ENCODE results near the gene CALML3. TPM values are rescaled to one million over a fixed set of nuclear protein-coding genes. Genes with fewer than 3 reads are reported as not detected.

Gene CALML3
- total RNA-seq, 2 experiments from 2014 or later = not detected

DNA sequence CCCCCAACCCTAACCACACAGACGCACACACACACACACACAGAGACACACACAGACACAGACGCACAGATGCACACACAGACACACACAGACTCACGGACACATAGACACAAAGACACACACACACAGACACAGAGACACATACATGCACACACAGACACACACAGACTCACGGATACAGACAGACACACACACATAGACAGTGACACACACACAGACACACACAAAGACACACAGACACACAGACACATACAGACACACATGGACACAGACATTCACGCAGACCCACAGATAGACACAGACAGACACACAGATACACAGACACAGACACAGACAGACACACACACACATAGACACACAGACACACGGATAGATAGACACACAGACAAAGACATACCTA lies 27.5 kb upstream of the CALML3 start:
- no peaks in the 10 kb centered on the region for H3K9me3 Mint-ChIP-seq (ENCODE audit: low read depth)
- ATAC-seq (no peak), DNase-seq (no peak)
- H3K4me3 Mint-ChIP-seq = no peak overlapping the region
- no peak overlapping the region for H3K27ac Mint-ChIP-seq
- no peaks in the 10 kb centered on the region for H3K4me1 Mint-ChIP-seq
- CTCF ChIA-PET = no interaction called here
- peaks cover 14% of the 10 kb centered on the region for H3K27me3 Mint-ChIP-seq
- H3K36me3 Mint-ChIP-seq = no peaks in the 10 kb centered on the region

DNA sequence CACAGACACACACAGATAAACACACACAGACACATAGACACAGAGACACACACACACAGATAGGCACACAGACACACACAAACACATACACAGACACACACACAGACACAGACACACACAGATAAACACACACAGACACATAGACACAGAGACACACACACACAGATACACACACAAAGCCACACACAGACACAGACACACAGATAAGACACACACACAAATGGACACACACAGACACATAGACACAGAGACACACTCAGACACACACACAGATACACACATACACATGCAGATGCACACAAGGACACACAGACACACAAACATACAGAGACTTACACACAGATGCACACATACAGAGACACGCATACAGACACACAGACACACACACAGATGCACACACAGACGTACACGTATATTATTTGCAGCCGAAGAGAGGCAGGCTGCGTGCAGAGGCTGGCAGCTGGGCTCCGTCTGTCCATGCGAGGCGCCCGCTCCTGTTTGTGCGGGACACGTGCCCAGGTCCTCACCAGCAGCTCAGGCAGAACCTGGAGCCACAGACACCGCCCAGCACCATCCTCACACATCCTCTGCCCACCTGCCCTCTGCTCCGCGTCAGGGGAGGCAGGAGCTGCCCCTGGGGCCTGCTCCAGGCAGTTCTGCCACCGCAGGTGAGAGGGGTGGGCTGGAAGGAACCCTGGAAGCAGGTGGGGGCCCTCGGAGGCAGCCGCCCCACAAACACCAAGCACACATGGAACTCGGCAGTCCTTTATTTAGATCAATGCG lies 26.6 kb upstream of the CALML3 start:
- H3K27ac Mint-ChIP-seq = no peak overlapping the region
- ATAC-seq (no peak), DNase-seq (no peak)
- H3K9me3 Mint-ChIP-seq (ENCODE audit: low read depth) = no peaks in the 10 kb centered on the region
- no peaks in the 10 kb centered on the region for H3K36me3 Mint-ChIP-seq
- peaks cover 17% of the 10 kb centered on the region for H3K27me3 Mint-ChIP-seq
- no peak overlapping the region for H3K4me3 Mint-ChIP-seq
- H3K4me1 Mint-ChIP-seq = no peaks in the 10 kb centered on the region
- CTCF ChIA-PET = no interaction called here

DNA sequence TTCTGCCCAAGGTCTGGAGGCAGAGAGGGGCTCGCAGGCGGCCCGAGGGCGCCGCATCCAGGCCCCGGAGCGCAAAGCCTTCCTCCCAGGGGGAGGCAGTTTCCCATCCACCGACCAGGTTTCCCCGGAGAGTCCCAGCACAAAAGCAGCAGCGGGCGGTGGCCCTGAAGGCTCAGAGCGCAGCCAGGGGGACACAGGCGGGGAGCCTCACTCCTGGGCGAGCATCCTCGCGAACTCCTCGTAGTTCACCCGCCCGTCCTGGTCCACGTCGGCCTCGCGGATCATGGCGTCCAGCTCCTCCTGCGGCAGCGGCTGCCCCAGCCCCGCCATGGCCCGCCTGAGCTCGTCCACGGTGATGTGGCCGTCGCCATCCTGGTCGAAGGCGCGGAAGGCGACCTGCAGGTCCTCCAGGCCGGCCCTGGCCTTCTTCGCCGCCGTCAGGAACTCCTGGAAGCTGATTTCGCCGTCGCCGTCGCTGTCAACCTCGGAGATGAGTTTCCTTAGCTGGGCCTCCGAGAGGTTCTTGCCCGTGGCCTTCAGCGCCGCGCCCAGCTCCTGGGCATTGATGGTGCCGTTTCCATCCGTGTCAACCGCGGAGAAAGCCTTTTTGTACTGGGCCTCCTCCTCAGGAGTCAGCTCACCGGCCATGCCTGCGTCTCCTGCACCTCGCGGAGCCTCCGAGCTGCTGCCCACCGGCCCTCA lies 25.8 kb upstream of the CALML3 start:
- Mint-ChIP-seq H3K4me3 (no peak overlapping the region), H3K9me3 (ENCODE audit: low read depth) (no peaks in the 10 kb centered on the region), H3K36me3 (no peaks in the 10 kb centered on the region), H3K4me1 (no peaks in the 10 kb centered on the region), H3K27me3 (peaks cover 22% of the 10 kb centered on the region), H3K27ac (no peak overlapping the region)
- ATAC-seq (no peak), DNase-seq (no peak)
- CTCF ChIA-PET = no interaction called here

DNA sequence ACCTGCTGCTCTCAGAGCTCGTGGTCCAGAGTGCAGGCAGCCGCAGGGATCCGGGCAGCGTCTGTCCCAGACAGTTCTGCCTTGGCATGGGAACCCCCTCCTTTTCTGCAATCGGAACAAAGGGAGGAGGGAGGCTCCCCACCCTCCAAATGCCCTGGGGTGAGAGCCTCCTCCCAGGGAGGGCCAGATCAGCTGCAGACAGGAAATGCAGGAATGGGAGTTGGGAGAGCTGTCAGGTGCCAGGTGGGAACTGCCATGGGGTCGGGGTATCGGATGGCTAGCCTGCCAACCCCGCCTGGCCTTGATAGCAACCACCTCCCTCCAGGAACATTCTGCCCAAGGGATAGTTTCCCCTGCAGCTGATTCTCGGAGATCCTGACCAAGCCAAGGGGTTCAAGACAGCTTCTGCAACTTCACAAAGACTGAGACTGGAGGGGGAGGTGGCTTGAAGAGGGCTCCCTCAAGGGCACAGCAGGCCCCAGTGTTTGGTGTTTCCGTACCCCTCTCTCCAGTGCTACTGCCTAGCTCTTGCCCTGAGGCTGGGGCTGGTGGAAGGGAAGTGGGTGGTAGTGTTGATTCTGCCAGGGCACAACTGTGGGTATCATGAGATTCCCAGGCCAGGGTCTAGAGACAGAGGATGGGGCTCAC lies 25.1 kb upstream of the CALML3 start, which contains the start of gene CALML5:
CALML5 (minus strand) TSS at position 78 of the 648 bp plus-strand sequence. CDS start 132 bp downstream, outside the sequence.
- DNase-seq (no peak), ATAC-seq (no peak)
- Mint-ChIP-seq H3K9me3 (ENCODE audit: low read depth) (no peaks in the 10 kb centered on the region), H3K27me3 (peaks cover 24% of the 10 kb centered on the region), H3K27ac (no peak within 1 kb of the TSS), H3K36me3 (no peaks in the 10 kb centered on the region), H3K4me1 (no peaks in the 10 kb centered on the region), H3K4me3 (no peak within 1 kb of the TSS)
- CTCF ChIA-PET = no interaction called here

DNA sequence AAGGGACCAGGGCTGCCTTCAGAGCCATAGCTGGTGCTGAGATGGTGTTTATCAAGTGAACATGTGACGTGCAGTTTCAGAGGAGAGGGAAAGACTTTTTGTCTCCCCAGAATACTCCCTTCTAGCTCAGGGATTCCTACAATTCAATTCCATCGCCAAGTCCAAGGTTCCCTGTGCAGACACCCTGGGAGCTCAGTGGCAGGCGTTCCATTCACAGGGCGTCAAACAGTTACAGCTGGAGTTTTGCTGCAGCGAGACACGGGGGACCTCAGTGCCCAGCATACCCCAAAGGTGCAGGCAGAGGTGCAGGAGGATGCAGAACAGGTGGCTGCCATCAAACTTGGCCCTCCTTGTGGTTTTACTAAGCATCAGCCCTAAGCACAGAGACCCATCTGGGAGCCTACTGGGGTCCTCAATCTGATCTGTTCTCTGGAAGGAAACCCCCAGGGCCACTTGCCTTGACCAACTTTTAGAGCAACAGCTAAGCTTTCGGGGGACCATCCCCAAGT lies 24.5 kb upstream of the CALML3 start:
- no peaks in the 10 kb centered on the region for H3K9me3 Mint-ChIP-seq (ENCODE audit: low read depth)

GRCh38 chr10:5500910-5501309 lies 23.9 kb upstream of the CALML3 start:
- peaks cover 30% of the 10 kb centered on the region for H3K27me3 Mint-ChIP-seq
- no peak for DNase-seq
- no peaks in the 10 kb centered on the region for H3K36me3 Mint-ChIP-seq
- no peak for ATAC-seq
- no peak overlapping the region for H3K27ac Mint-ChIP-seq
- H3K9me3 Mint-ChIP-seq (ENCODE audit: low read depth) = no peaks in the 10 kb centered on the region
- H3K4me1 Mint-ChIP-seq = no peaks in the 10 kb centered on the region
- no peak overlapping the region for H3K4me3 Mint-ChIP-seq
- CTCF ChIA-PET = interaction anchor here (1.4 kb wide), 1 partner anchor 122 kb away, joined by 4 read pairs; no protein-coding TSS in a partner anchor

More for the DNA sequence above, 24.5 kb upstream of the CALML3 start:
- ATAC-seq (no peak), DNase-seq (no peak)
- H3K27me3 Mint-ChIP-seq = peaks cover 28% of the 10 kb centered on the region
- H3K36me3 Mint-ChIP-seq = no peaks in the 10 kb centered on the region
- H3K4me1 Mint-ChIP-seq = no peaks in the 10 kb centered on the region
- CTCF ChIA-PET = interaction anchor here (1.4 kb wide), 1 partner anchor 123 kb away, joined by 4 read pairs; no protein-coding TSS in a partner anchor
- no peak overlapping the region for H3K4me3 Mint-ChIP-seq
- no peak overlapping the region for H3K27ac Mint-ChIP-seq

- no peak for DNase-seq
- Mint-ChIP-seq H3K9me3 (ENCODE audit: low read depth) (no peaks in the 10 kb centered on the region), H3K4me1 (no peaks in the 10 kb centered on the region), H3K36me3 (no peaks in the 10 kb centered on the region), H3K27ac (no peak overlapping the region), H3K4me3 (no peak overlapping the region), H3K27me3 (peaks cover 30% of the 10 kb centered on the region)
- CTCF ChIA-PET = interaction anchor here (0.7 kb wide), 1 partner anchor 14 kb away, joined by 3 read pairs; no protein-coding TSS in a partner anchor
- no peak for ATAC-seq
Observed at GRCh38 chr10:5502061-5502521, 22.7 kb upstream of the CALML3 start.

- Mint-ChIP-seq H3K27ac (no peak overlapping the region), H3K27me3 (peaks cover 30% of the 10 kb centered on the region), H3K4me1 (no peaks in the 10 kb centered on the region), H3K9me3 (ENCODE audit: low read depth) (no peaks in the 10 kb centered on the region), H3K36me3 (no peaks in the 10 kb centered on the region), H3K4me3 (no peak overlapping the region)
- ATAC-seq = no peak
- CTCF ChIA-PET = interaction anchor here (0.7 kb wide), 1 partner anchor 15 kb away, joined by 3 read pairs; no protein-coding TSS in a partner anchor
- no peak for DNase-seq
Observed at GRCh38 chr10:5502571-5503476, 21.9 kb upstream of the CALML3 start.

- Mint-ChIP-seq H3K27me3 (peaks cover 30% of the 10 kb centered on the region), H3K4me3 (no peak overlapping the region), H3K4me1 (no peaks in the 10 kb centered on the region), H3K27ac (no peak overlapping the region), H3K36me3 (no peaks in the 10 kb centered on the region), H3K9me3 (ENCODE audit: low read depth) (no peaks in the 10 kb centered on the region)
- CTCF ChIA-PET = no interaction called here
- ATAC-seq = no peak
- no peak for DNase-seq
Observed at GRCh38 chr10:5503477-5503835, 21.3 kb upstream of the CALML3 start.

- Mint-ChIP-seq H3K36me3 (no peaks in the 10 kb centered on the region), H3K4me3 (no peak overlapping the region), H3K4me1 (no peaks in the 10 kb centered on the region), H3K27ac (no peak overlapping the region), H3K27me3 (peaks cover 30% of the 10 kb centered on the region), H3K9me3 (ENCODE audit: low read depth) (no peaks in the 10 kb centered on the region)
- no peak for DNase-seq
- no peak for ATAC-seq
- CTCF ChIA-PET = no interaction called here
Observed at GRCh38 chr10:5504146-5505072, 20.4 kb upstream of the CALML3 start.

DNA sequence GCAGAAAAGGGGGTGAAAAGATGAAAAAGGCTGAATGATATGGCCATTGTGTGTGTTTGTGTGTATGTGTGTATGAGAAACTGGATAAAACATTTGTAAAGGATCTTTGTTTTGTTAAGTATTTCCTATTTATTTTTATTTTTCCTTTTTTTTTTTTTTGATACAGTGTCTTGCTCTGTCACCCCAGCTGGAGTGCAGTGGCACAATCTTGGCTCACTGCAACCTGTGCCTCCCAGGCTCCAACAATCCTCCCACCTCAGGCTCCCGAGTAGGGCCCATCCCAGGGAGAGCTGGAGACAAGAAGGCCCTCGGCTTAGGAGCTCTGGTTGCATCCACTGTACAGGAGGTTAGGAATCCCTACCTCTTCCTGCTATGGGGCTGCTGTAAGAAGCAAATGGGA lies 18.5 kb upstream of the CALML3 start:
- H3K9me3 Mint-ChIP-seq (ENCODE audit: low read depth) = no peaks in the 10 kb centered on the region
- ATAC-seq (no peak), DNase-seq (no peak)
- H3K36me3 Mint-ChIP-seq = no peaks in the 10 kb centered on the region
- H3K4me3 Mint-ChIP-seq = no peak overlapping the region
- CTCF ChIA-PET = no interaction called here
- H3K27ac Mint-ChIP-seq = no peak overlapping the region
- H3K27me3 Mint-ChIP-seq = peaks cover 25% of the 10 kb centered on the region
- H3K4me1 Mint-ChIP-seq = no peaks in the 10 kb centered on the region
